ENCODE results near the gene MRGPRE.

The MRGPRE gene

GRCh38 chr11:3219281-3219892 lies 12.8 kb downstream of the MRGPRE start:
- H3K4me3 ChIP-seq (ENCODE audit: low read depth in 1 of 2, low read length in 1 of 2): no peak overlapping the region
- H3K36me3 ChIP-seq: no peaks in the 10 kb centered on the region
- H3K9me3 ChIP-seq: no peaks in the 10 kb centered on the region
- H3K4me1 ChIP-seq (ENCODE audit: control insufficient read depth in 1 of 2, insufficient read depth in 1 of 2, low read depth in 1 of 2, low read length in 1 of 2): no peaks in the 10 kb centered on the region
- peaks cover 50% of the 10 kb centered on the region for H3K27me3 ChIP-seq
- no peak for TF ChIP-seq CTCF (IDR thresholded peaks at IDR 0.05)
- no peak overlapping the region for H3K27ac ChIP-seq

GRCh38 chr11:3218483-3219280 lies 13.5 kb downstream of the MRGPRE start, which contains the start of gene MRGPRG:
TSS of gene MRGPRG (minus strand) at chr11:3218813. CDS start at chr11:3218813, 0 bp downstream.
- TF ChIP-seq CTCF (IDR thresholded peaks at IDR 0.05): no peak
- Histone ChIP-seq H3K27me3 (peaks cover 47% of the 10 kb centered on the region), H3K4me3 (ENCODE audit: low read depth in 1 of 2, low read length in 1 of 2) (no peak within 1 kb of the TSS), H3K36me3 (no peaks in the 10 kb centered on the region), H3K27ac (no peak within 1 kb of the TSS), H3K9me3 (no peaks in the 10 kb centered on the region), H3K4me1 (ENCODE audit: control insufficient read depth in 1 of 2, insufficient read depth in 1 of 2, low read depth in 1 of 2, low read length in 1 of 2) (no peaks in the 10 kb centered on the region)

GRCh38 chr11:3217818-3218482 lies 14.3 kb downstream of the MRGPRE start:
- no peaks in the 10 kb centered on the region for H3K9me3 ChIP-seq
- no peak overlapping the region for H3K27ac ChIP-seq
- H3K27me3 ChIP-seq: peaks cover 47% of the 10 kb centered on the region

GRCh38 chr11:3216027-3216525 lies 16.1 kb downstream of the MRGPRE start:
- Histone ChIP-seq H3K27me3 (peaks cover 55% of the 10 kb centered on the region), H3K9me3 (no peaks in the 10 kb centered on the region), H3K36me3 (no peaks in the 10 kb centered on the region), H3K27ac (no peak overlapping the region), H3K4me1 (ENCODE audit: control insufficient read depth in 1 of 2, insufficient read depth in 1 of 2, low read depth in 1 of 2, low read length in 1 of 2) (no peaks in the 10 kb centered on the region), H3K4me3 (ENCODE audit: low read depth in 1 of 2, low read length in 1 of 2) (no peak overlapping the region)
- no peak for TF ChIP-seq CTCF (IDR thresholded peaks at IDR 0.05)

More at GRCh38 chr11:3217818-3218482, 14.3 kb downstream of the MRGPRE start:
- Histone ChIP-seq H3K36me3 (no peaks in the 10 kb centered on the region), H3K4me3 (ENCODE audit: low read depth in 1 of 2, low read length in 1 of 2) (no peak overlapping the region), H3K4me1 (ENCODE audit: control insufficient read depth in 1 of 2, insufficient read depth in 1 of 2, low read depth in 1 of 2, low read length in 1 of 2) (no peaks in the 10 kb centered on the region)
- no peak for TF ChIP-seq CTCF (IDR thresholded peaks at IDR 0.05)

- no peak for TF ChIP-seq CTCF (IDR thresholded peaks at IDR 0.05)
- Histone ChIP-seq H3K4me3 (ENCODE audit: low read depth in 1 of 2, low read length in 1 of 2) (no peak overlapping the region), H3K27ac (no peak overlapping the region), H3K4me1 (ENCODE audit: control insufficient read depth in 1 of 2, insufficient read depth in 1 of 2, low read depth in 1 of 2, low read length in 1 of 2) (no peaks in the 10 kb centered on the region), H3K27me3 (peaks cover 54% of the 10 kb centered on the region), H3K9me3 (no peaks in the 10 kb centered on the region), H3K36me3 (no peaks in the 10 kb centered on the region)
Measured at GRCh38 chr11:3215346-3216026, 16.7 kb downstream of the MRGPRE start.
